ENCODE measurements around the gene ACTL10. TPM values are rescaled to one million over a fixed set of nuclear protein-coding genes. Genes with fewer than 3 reads are reported as not detected.

The ACTL10 gene
- total and polyA plus RNA-seq, 2 of the 13 experiments (the other 11 are each of a cell fraction or from before 2014, with no cell fraction given): not detected

DNA sequence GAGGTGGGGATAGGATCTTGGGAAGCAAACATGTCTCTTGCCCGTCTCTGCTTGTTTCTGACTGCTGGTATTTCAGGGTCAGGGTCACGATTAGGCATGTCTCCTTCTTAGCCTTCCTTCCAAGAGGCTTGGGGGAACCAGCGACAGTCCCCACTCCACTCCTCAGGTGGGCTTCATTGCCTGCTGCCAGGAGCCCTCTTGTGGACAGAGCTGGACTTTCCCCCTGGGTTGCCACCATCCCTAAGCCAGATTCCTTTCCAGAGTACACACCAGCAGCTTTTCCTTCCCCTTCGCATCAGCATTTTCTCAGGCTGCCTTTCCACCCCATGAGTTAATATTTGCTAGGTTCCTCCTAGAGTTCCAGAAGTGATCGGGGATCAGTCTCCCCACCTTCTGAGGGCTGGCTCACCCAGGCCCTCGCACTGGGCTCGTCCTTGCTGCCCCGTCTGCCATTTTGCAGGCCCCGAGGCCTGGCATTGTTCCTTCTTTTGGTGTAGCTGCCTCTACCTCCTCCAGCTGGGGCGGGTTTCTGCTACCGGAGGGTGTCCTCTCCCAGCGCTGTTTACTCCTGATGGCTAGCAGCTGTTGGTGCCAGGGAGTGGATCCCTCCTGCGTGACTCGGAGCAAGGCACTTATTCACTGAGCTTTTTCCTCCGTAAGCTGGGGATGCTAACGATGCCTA is 13.4 kb upstream of the ACTL10 start (continued):
- TF ChIP-seq, protein P1, sequence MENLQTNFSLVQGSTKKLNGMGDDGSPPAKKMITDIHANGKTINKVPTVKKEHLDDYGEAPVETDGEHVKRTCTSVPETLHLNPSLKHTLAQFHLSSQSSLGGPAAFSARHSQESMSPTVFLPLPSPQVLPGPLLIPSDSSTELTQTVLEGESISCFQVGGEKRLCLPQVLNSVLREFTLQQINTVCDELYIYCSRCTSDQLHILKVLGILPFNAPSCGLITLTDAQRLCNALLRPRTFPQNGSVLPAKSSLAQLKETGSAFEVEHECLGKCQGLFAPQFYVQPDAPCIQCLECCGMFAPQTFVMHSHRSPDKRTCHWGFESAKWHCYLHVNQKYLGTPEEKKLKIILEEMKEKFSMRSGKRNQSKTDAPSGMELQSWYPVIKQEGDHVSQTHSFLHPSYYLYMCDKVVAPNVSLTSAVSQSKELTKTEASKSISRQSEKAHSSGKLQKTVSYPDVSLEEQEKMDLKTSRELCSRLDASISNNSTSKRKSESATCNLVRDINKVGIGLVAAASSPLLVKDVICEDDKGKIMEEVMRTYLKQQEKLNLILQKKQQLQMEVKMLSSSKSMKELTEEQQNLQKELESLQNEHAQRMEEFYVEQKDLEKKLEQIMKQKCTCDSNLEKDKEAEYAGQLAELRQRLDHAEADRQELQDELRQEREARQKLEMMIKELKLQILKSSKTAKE (CRISPR knock-in tag; IDR thresholded peaks at IDR 0.05; ENCODE audit: borderline replicate concordance): no peak
- TF ChIP-seq ZIK1 (CRISPR knock-in tag; IDR thresholded peaks at IDR 0.05; ENCODE audit: borderline replicate concordance, low read depth): peak; percentile 57; the same call in 1 of the 2 replicates
- TF ChIP-seq, protein P2, sequence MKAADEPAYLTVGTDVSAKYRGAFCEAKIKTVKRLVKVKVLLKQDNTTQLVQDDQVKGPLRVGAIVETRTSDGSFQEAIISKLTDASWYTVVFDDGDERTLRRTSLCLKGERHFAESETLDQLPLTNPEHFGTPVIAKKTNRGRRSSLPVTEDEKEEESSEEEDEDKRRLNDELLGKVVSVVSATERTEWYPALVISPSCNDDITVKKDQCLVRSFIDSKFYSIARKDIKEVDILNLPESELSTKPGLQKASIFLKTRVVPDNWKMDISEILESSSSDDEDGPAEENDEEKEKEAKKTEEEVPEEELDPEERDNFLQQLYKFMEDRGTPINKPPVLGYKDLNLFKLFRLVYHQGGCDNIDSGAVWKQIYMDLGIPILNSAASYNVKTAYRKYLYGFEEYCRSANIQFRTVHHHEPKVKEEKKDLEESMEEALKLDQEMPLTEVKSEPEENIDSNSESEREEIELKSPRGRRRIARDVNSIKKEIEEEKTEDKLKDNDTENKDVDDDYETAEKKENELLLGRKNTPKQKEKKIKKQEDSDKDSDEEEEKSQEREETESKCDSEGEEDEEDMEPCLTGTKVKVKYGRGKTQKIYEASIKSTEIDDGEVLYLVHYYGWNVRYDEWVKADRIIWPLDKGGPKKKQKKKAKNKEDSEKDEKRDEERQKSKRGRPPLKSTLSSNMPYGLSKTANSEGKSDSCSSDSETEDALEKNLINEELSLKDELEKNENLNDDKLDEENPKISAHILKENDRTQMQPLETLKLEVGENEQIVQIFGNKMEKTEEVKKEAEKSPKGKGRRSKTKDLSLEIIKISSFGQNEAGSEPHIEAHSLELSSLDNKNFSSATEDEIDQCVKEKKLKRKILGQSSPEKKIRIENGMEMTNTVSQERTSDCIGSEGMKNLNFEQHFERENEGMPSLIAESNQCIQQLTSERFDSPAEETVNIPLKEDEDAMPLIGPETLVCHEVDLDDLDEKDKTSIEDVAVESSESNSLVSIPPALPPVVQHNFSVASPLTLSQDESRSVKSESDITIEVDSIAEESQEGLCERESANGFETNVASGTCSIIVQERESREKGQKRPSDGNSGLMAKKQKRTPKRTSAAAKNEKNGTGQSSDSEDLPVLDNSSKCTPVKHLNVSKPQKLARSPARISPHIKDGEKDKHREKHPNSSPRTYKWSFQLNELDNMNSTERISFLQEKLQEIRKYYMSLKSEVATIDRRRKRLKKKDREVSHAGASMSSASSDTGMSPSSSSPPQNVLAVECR (CRISPR knock-in tag; IDR thresholded peaks at IDR 0.05; ENCODE audit: borderline replicate concordance): peak; percentile 33; the same call in 1 of the 2 replicates
- TF ChIP-seq, protein P3, sequence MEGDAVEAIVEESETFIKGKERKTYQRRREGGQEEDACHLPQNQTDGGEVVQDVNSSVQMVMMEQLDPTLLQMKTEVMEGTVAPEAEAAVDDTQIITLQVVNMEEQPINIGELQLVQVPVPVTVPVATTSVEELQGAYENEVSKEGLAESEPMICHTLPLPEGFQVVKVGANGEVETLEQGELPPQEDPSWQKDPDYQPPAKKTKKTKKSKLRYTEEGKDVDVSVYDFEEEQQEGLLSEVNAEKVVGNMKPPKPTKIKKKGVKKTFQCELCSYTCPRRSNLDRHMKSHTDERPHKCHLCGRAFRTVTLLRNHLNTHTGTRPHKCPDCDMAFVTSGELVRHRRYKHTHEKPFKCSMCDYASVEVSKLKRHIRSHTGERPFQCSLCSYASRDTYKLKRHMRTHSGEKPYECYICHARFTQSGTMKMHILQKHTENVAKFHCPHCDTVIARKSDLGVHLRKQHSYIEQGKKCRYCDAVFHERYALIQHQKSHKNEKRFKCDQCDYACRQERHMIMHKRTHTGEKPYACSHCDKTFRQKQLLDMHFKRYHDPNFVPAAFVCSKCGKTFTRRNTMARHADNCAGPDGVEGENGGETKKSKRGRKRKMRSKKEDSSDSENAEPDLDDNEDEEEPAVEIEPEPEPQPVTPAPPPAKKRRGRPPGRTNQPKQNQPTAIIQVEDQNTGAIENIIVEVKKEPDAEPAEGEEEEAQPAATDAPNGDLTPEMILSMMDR (CRISPR knock-in tag; IDR thresholded peaks at IDR 0.05): peak; percentile 99
- TF ChIP-seq SIX1 (CRISPR knock-in tag; IDR thresholded peaks at IDR 0.05; ENCODE audit: borderline replicate concordance): peak; percentile 69; the same call in 1 of the 2 replicates
- TF ChIP-seq, protein P4, sequence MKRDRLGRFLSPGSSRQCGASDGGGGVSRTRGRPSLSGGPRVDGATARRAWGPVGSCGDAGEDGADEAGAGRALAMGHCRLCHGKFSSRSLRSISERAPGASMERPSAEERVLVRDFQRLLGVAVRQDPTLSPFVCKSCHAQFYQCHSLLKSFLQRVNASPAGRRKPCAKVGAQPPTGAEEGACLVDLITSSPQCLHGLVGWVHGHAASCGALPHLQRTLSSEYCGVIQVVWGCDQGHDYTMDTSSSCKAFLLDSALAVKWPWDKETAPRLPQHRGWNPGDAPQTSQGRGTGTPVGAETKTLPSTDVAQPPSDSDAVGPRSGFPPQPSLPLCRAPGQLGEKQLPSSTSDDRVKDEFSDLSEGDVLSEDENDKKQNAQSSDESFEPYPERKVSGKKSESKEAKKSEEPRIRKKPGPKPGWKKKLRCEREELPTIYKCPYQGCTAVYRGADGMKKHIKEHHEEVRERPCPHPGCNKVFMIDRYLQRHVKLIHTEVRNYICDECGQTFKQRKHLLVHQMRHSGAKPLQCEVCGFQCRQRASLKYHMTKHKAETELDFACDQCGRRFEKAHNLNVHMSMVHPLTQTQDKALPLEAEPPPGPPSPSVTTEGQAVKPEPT (CRISPR knock-in tag; IDR thresholded peaks at IDR 0.05; ENCODE audit: low read depth): peak; percentile 34; the same call in 1 of the 2 replicates
- peak; percentile 53; the same call in 1 of the 2 replicates for TF ChIP-seq HDAC2 (CRISPR knock-in tag; IDR thresholded peaks at IDR 0.05)
- peak; percentile 20; the same call in 1 of the 2 replicates for TF ChIP-seq TARDBP (CRISPR knock-in tag; IDR thresholded peaks at IDR 0.05)
- TF ChIP-seq TGIF2 (CRISPR knock-in tag; IDR thresholded peaks at IDR 0.05): 0 out of 2 replicates have a peak, but pooled peaks have one; percentile 60
- TF ChIP-seq HES4 (CRISPR knock-in tag; IDR thresholded peaks at IDR 0.05; ENCODE audit: borderline replicate concordance): 0 out of 2 replicates have a peak, but pooled peaks have one; percentile 44
- no peak for TF ChIP-seq HNF4G (IDR thresholded peaks at IDR 0.05; ENCODE audit: borderline replicate concordance, low read depth, low read length)
- no peak for TF ChIP-seq HNF4G (CRISPR knock-in tag; IDR thresholded peaks at IDR 0.05; ENCODE audit: borderline replicate concordance, low read depth)
- peak in 1 of 2 experiments; percentile 66; a peak in 2 of 4 replicates for TF ChIP-seq POLR2A (IDR thresholded peaks at IDR 0.05; ENCODE audit: insufficient read depth in 1 of 2, low read depth in 2 of 2, low read length in 2 of 2)
- no peak for TF ChIP-seq CHD4 (IDR thresholded peaks at IDR 0.05; ENCODE audit: borderline replicate concordance, low read length)
- TF ChIP-seq THAP11 (CRISPR knock-in tag; IDR thresholded peaks at IDR 0.05): peak; percentile 60; the same call in 1 of the 2 replicates
- no peak for TF ChIP-seq ZNF317 (CRISPR knock-in tag; IDR thresholded peaks at IDR 0.05)
- TF ChIP-seq ZNF230 (CRISPR knock-in tag; IDR thresholded peaks at IDR 0.05): 0 out of 2 replicates have a peak, but pooled peaks have one; percentile 29
- no peak for TF ChIP-seq JUN (CRISPR knock-in tag; IDR thresholded peaks at IDR 0.05)
